ENCODE measurements around the gene UTP11. TPM values are rescaled to one million over a fixed set of nuclear protein-coding genes. Genes with fewer than 3 reads are reported as not detected.

UTP11 gene
- total RNA-seq, 2 experiments from 2014 or later = 8.7 to 9.4 TPM

DNA sequence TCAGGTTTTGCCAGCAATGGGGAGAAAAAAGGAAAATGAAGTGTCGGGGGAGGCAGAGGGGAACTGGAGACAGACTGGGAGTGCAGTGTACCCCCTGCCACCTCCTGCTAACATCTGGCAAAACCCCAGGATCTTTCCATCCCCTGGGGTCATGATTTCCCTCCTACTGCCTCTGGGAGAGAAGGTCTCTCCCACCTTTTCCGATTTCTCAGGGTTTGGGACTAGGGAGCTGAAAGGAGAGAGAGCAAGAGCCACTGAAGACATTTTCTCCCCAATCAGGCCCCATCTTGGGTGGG, 12.4 kb upstream of the UTP11 start:
- DNase-seq (no peak), ATAC-seq (ENCODE audit: poor library complexity) (no peak)
- H3K4me3 ChIP-seq (ENCODE audit: low read length) = no peak overlapping the region
- TF ChIP-seq, protein P1, sequence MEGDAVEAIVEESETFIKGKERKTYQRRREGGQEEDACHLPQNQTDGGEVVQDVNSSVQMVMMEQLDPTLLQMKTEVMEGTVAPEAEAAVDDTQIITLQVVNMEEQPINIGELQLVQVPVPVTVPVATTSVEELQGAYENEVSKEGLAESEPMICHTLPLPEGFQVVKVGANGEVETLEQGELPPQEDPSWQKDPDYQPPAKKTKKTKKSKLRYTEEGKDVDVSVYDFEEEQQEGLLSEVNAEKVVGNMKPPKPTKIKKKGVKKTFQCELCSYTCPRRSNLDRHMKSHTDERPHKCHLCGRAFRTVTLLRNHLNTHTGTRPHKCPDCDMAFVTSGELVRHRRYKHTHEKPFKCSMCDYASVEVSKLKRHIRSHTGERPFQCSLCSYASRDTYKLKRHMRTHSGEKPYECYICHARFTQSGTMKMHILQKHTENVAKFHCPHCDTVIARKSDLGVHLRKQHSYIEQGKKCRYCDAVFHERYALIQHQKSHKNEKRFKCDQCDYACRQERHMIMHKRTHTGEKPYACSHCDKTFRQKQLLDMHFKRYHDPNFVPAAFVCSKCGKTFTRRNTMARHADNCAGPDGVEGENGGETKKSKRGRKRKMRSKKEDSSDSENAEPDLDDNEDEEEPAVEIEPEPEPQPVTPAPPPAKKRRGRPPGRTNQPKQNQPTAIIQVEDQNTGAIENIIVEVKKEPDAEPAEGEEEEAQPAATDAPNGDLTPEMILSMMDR (IDR thresholded peaks at IDR 0.05) = no peak
- H3K27me3 ChIP-seq (ENCODE audit: control insufficient read depth in 1 of 2, insufficient read depth in 2 of 2, low read length in 2 of 2) = peaks cover 0 to 5% of the 10 kb centered on the region in 2 experiments
- Mint-ChIP-seq H3K4me1 (ENCODE audit: low read depth) (peaks cover 28% of the 10 kb centered on the region), H3K27ac (peak overlapping the region; percentile 30), H3K27me3 (peaks cover 4% of the 10 kb centered on the region), H3K9me3 (no peaks in the 10 kb centered on the region), H3K36me3 (ENCODE audit: low read depth) (no peaks in the 10 kb centered on the region), H3K4me3 (no peak overlapping the region)
- H3K36me3 ChIP-seq (ENCODE audit: insufficient read depth, low read length) = peaks cover 11% of the 10 kb centered on the region
- intact Hi-C loops (cut with DNase I, micrococcal nuclease) = no loop called here
- ChIA-PET POLR2A (no interaction called here), CTCF (no interaction called here)
- H3K4me1 ChIP-seq (ENCODE audit: insufficient read depth, low read length) = peaks cover 51% of the 10 kb centered on the region
- H3K9me3 ChIP-seq (ENCODE audit: control insufficient read depth in 1 of 2, insufficient read depth in 1 of 2, low read length in 2 of 2) = no peaks in the 10 kb centered on the region
- no peak overlapping the region for H3K27ac ChIP-seq (ENCODE audit: low read depth in 1 of 2, low read length in 2 of 2)

DNA sequence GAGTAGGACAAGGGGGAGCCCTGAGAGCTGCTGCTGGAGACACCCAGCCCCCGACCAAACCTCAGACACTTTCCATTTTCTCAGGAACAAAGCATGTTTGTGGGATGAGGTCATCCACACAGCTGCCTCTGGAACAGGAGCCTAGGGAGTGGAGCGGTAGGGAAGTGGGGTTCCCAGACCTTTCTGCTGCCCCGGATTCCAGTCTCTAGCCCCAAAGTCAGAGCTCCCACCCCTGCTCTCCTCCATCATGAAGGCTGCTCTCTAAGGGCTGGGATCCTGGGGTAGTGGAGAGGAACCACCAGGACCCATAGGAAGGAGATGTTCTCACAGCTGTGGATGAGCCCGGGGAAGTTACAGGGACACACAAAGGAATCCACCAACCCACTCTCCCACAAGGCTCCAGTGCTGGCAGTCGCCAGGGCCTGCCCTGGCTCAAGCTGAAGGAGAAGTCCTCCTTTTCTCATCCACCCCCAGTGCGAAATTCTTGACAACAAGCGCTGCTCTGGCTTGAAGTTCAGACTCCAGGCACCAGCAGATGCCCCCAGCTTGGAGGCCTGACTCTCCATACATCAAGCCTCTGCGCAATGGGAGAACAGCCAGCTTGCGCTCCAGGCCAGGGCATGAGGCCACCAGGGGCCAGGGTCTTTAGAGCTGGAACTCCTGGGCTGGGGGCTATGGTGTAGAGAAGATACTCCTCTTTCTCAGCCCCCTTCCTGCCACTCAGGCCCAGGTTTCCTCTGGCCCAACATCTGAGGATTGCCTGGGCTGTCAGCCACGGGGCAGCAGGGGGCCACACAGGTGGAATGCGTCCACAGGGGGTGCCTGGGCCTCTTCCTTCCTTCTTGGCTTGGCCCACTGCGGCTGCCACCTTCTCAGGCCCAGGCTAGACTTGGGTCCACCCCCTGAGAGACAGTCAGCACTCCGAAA, 11.7 kb upstream of the UTP11 start:
- intact Hi-C loops (cut with DNase I, micrococcal nuclease) = no loop called here
- H3K9me3 Mint-ChIP-seq = no peaks in the 10 kb centered on the region
- H3K4me3 ChIP-seq (ENCODE audit: low read length) = no peak overlapping the region
- H3K27ac ChIP-seq (ENCODE audit: low read depth in 1 of 2, low read length in 2 of 2) = no peak overlapping the region
- H3K27me3 Mint-ChIP-seq = peaks cover 4% of the 10 kb centered on the region
- H3K27me3 ChIP-seq (ENCODE audit: control insufficient read depth in 1 of 2, insufficient read depth in 2 of 2, low read length in 2 of 2) = peaks cover 0 to 5% of the 10 kb centered on the region in 2 experiments
- no peaks in the 10 kb centered on the region for H3K9me3 ChIP-seq (ENCODE audit: control insufficient read depth in 1 of 2, insufficient read depth in 1 of 2, low read length in 2 of 2)
- DNase-seq (no peak), ATAC-seq (ENCODE audit: poor library complexity) (no peak)
- H3K4me3 Mint-ChIP-seq = no peak overlapping the region
- POLR2A ChIA-PET = no interaction called here
- CTCF ChIA-PET = no interaction called here
- no peaks in the 10 kb centered on the region for H3K36me3 Mint-ChIP-seq (ENCODE audit: low read depth)
- peaks cover 26% of the 10 kb centered on the region for H3K4me1 Mint-ChIP-seq (ENCODE audit: low read depth)
- TF ChIP-seq, protein P1 (IDR thresholded peaks at IDR 0.05) = no peak
- peaks cover 11% of the 10 kb centered on the region for H3K36me3 ChIP-seq (ENCODE audit: insufficient read depth, low read length)
- H3K4me1 ChIP-seq (ENCODE audit: insufficient read depth, low read length) = peaks cover 51% of the 10 kb centered on the region
- peak overlapping the region; percentile 30 for H3K27ac Mint-ChIP-seq

DNA sequence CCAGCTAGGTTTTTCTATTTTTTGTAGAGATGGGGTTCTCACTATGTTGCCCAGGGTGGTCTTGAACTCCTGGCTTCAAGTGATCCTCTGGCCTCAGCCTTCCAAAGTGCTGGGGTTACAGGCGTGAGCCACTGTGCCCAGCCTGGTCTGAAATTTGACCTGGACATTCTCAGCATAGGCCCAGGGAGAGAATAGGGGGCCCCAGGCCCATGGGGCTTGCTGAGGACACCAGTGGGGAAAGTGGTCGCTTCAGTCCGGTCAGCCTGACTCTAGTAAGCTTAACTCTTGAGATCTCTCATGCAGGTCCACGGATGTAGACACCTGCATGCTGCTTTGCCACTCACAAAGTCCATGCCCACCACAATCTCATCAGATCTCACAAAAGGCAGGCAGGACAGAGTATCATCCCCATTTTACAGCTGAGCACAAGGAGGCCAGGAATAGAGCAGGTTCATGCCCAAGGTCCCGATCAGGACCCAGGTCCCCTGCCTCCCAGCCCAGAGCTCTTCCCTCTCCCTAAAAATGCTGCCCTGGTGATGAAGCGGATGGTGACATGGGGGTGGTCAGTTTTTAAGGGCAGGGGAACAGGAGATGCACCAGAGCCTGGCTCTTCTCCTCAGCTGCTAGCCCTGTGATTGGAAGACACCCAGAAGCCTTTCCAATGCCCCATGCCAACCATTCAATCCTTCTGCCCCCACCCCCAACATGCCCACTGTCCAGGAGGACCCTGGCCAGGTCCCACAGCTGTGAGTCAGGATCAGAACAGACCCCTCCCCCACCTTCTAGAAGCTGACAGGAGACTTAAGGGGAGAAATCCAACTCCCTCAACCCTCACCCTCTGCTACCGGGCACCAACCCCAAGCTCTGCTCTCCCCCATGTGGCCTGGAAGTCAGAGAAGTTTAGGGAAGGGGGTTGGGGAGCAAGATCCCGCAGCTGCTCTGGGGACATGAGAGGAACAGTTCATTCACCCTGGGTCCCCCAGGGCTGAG, 9.0 kb upstream of the UTP11 start:
- TF ChIP-seq, protein P1 (IDR thresholded peaks at IDR 0.05) = no peak
- H3K4me3 Mint-ChIP-seq = peak overlapping the region; percentile 85
- intact Hi-C loops (cut with DNase I, micrococcal nuclease) = loop anchor here in 1 of 2 experiments (2.0 kb wide), 1 partner anchor 13 kb away; the partner anchor contains the start of gene SF3A3
- peaks cover 0 to 5% of the 10 kb centered on the region in 2 experiments for H3K27me3 ChIP-seq (ENCODE audit: control insufficient read depth in 1 of 2, insufficient read depth in 2 of 2, low read length in 2 of 2)
- no peaks in the 10 kb centered on the region for H3K9me3 ChIP-seq (ENCODE audit: control insufficient read depth in 1 of 2, insufficient read depth in 1 of 2, low read length in 2 of 2)
- H3K36me3 Mint-ChIP-seq (ENCODE audit: low read depth) = no peaks in the 10 kb centered on the region
- no peak overlapping the region for H3K27ac Mint-ChIP-seq
- peak in 1 of 14 experiments; percentile 11 for DNase-seq
- ATAC-seq (ENCODE audit: poor library complexity) = no peak
- H3K4me1 Mint-ChIP-seq (ENCODE audit: low read depth) = peaks cover 21% of the 10 kb centered on the region
- peaks cover 51% of the 10 kb centered on the region for H3K4me1 ChIP-seq (ENCODE audit: insufficient read depth, low read length)
- peak overlapping the region; percentile 60 for H3K4me3 ChIP-seq (ENCODE audit: low read length)
- ChIA-PET CTCF (no interaction called here), POLR2A (interaction anchor here (1.4 kb wide), 1 partner anchor 9 kb away, joined by 4 read pairs; no protein-coding TSS in a partner anchor)
- H3K27ac ChIP-seq (ENCODE audit: low read depth in 1 of 2, low read length in 2 of 2) = no peak overlapping the region
- peaks cover 4% of the 10 kb centered on the region for H3K27me3 Mint-ChIP-seq
- H3K9me3 Mint-ChIP-seq = no peaks in the 10 kb centered on the region
- peaks cover 7% of the 10 kb centered on the region for H3K36me3 ChIP-seq (ENCODE audit: insufficient read depth, low read length)
